ENCODE results near the gene B3GNT9.

DNA sequence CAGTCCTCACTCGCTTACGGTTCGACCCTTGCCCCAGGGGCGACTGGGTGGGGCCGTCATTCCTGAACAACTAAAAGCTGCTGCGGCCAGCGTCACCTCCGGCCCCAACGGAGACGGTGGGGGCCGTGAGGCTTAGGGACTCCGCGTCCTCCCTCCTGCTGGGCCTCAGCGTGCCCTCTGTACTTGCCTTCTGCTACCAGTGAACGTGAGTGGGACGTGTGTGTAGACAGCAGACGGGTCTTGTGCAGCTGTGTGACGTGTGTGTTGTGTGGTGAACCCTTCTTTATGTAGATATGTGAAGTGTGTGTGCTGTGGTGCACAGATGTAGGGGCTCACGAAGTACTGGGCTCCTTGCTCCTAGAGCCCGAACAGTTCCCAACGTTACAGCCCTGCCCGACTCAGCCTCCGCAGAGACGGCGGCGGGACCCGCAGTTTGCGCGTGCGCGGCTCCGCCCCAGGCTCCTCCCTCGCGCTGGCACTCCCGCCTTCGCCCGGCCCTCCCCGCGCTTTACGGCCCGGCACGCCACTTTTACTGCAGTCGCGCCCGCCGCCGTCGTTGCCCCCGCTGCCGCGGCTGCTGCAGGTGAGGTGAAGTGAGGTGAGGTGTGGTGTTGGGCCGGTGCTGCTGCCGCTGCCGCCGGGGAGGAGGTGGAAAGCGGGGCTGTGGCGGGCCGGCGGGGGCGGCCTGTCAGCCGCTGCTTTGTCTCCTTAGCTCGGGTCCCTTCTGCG is 41.2 kb downstream of the B3GNT9 start, which contains the start of gene PHAF1:
- peak in 1 of 3 experiments; percentile 30 for TF ChIP-seq CTCF (IDR thresholded peaks at IDR 0.05)
- TF ChIP-seq POLR2AphosphoS5 (IDR thresholded peaks at IDR 0.05): peak; percentile 93 to 97
